SK-N-SH (cell line): ENCODE data around the gene SLC6A16. TPM values are rescaled to one million over a fixed set of nuclear protein-coding genes. Genes with fewer than 3 reads are reported as not detected.

ENCODE experiments used
- CTCF ChIA-PET: fragments of 300-600, 350-600 bp; formaldehyde crosslinking; extraction: SDS; loops from one replicate; lab custom pipeline; 2021; lab: Yijun Ruan, JAX
- POLR2A ChIA-PET: fragments of 350-600 bp; sonication (Branson Sonifier 250); formaldehyde crosslinking; extraction: SDS; loops from one replicate; lab custom pipeline; 2020; ENCODE audit warnings: antibody characterized with exemption, inconsistent platforms; lab: Yijun Ruan, JAX
- DNase-seq: peaks from one replicate; pipeline ENCODE4 v3.0.0; 2012
- H2AFZ ChIP-seq: fragments of 200-600 bp; sonication (generic); 2 replicates; pipeline ENCODE4 v1.8.1; 2016; ENCODE audit warnings: antibody characterized with exemption, mild to moderate bottlenecking, low read depth
- H3F3A ChIP-seq: fragments of 200-600 bp; sonication (generic); replicated peaks from 2 replicates; pipeline ENCODE3; 2016; ENCODE audit warnings: antibody characterized with exemption, mild to moderate bottlenecking; ENCODE audit not compliant: insufficient read depth
- H3K27ac ChIP-seq, 2 experiments: fragments of 200-500 bp in 1 of 2; fragments of 200-600 bp in 1 of 2; sonication (Bioruptor generic) in 1 of 2; sonication (generic), shearing (Covaris generic) in 1 of 2; 2 replicates each; pipeline versions ENCODE4 v1.5.1 to v1.6.1; 2014 to 2016; ENCODE audit warnings: low read depth in 2 of 2, inconsistent platforms in 1 of 2, low read length in 1 of 2, mild to moderate bottlenecking in 1 of 2, mixed read lengths in 1 of 2
- H3K27me3 ChIP-seq: fragments of 200-600 bp; sonication (generic), shearing (Covaris generic); 2 replicates; pipeline ENCODE4 v1.6.1; 2016; ENCODE audit warnings: mixed run types; ENCODE audit not compliant: insufficient read depth
- H3K36me3 ChIP-seq, 2 experiments: fragments of 200-500 bp in 1 of 2; fragments of 200-600 bp in 1 of 2; sonication (Bioruptor generic) in 1 of 2; sonication (generic) in 1 of 2; replicated peaks in 1 of 2; 2 replicates each; pipeline versions ENCODE3 to v1.5.1; 2014 to 2016; ENCODE audit warnings: low read length in 1 of 2, mild to moderate bottlenecking in 1 of 2; ENCODE audit not compliant: insufficient read depth in 2 of 2, control insufficient read depth in 1 of 2
- H3K4me1 ChIP-seq, 2 experiments: fragments of 200-500 bp in 1 of 2; fragments of 200-600 bp in 1 of 2; sonication (Bioruptor generic) in 1 of 2; sonication (generic), shearing (Covaris generic) in 1 of 2; 2 replicates each; pipeline versions ENCODE4 v1.5.1 to v1.6.1; 2014 to 2016; ENCODE audit warnings: low read depth in 1 of 2, low read length in 1 of 2, mixed run types in 1 of 2; ENCODE audit not compliant: insufficient read depth in 2 of 2, control insufficient read depth in 1 of 2
- H3K4me2 ChIP-seq: fragments of 200-600 bp; sonication (generic), shearing (Covaris generic); 2 replicates; pipeline ENCODE4 v1.6.1; 2017; ENCODE audit warnings: mixed run types
- H3K4me3 ChIP-seq, 2 experiments: fragments of 200-500 bp in 1 of 2; fragments of 200-600 bp in 1 of 2; sonication (Bioruptor generic) in 1 of 2; sonication (generic), shearing (Covaris generic) in 1 of 2; 2 replicates each; pipeline versions ENCODE4 v1.5.1 to v1.8.1; 2014 to 2016; ENCODE audit warnings: low read depth in 2 of 2, inconsistent platforms in 1 of 2, low read length in 1 of 2, mild to moderate bottlenecking in 1 of 2, mixed read lengths in 1 of 2, moderate library complexity in 1 of 2
- H3K79me2 ChIP-seq: fragments of 200-600 bp; sonication (generic); 2 replicates; pipeline ENCODE4 v1.8.1; 2017; ENCODE audit warnings: mild to moderate bottlenecking; ENCODE audit not compliant: insufficient read depth
- H3K9ac ChIP-seq: fragments of 200-600 bp; sonication (generic); 2 replicates; pipeline ENCODE4 v1.6.1; 2017; ENCODE audit warnings: mixed run types
- H3K9me2 ChIP-seq: fragments of 200-600 bp; sonication (generic); 2 replicates; pipeline ENCODE4 v1.6.1; 2017; ENCODE audit warnings: mixed run types
- H3K9me3 ChIP-seq: fragments of 200-600 bp; sonication (generic); 2 replicates; pipeline ENCODE4 v1.6.1; 2017; ENCODE audit warnings: mixed run types, mild to moderate bottlenecking, moderate library complexity
- H4K20me1 ChIP-seq: fragments of 200-600 bp; sonication (generic); 2 replicates; pipeline ENCODE4 v1.6.1; 2017; ENCODE audit warnings: mild to moderate bottlenecking, mixed run types; ENCODE audit not compliant: insufficient read depth
- CHD2 ChIP-seq: fragments of 150-350 bp; IDR thresholded peaks from 2 replicates; pipeline ENCODE4 v1.6.1; 2018; ENCODE audit warnings: low read length; ENCODE audit not compliant: partially characterized antibody
- CTCF ChIP-seq: fragments of 200-600 bp; sonication (generic); IDR thresholded peaks from 2 replicates; pipeline ENCODE4 v1.6.1; 2017; ENCODE audit warnings: antibody characterized with exemption, mild to moderate bottlenecking, moderate library complexity
- FOSL2 ChIP-seq: IDR thresholded peaks from 2 replicates; pipeline ENCODE4 v1.4.0; 2012; ENCODE audit warnings: low read depth, mild to moderate bottlenecking, moderate library complexity, borderline replicate concordance
- FOXM1 ChIP-seq: IDR thresholded peaks from 2 replicates; pipeline ENCODE4 v1.4.0; 2012; ENCODE audit warnings: low read depth, mild to moderate bottlenecking
- GATA2 ChIP-seq: sonication (generic); formaldehyde crosslinking; IDR thresholded peaks from 2 replicates; pipeline ENCODE4 v1.5.0; 2020; ENCODE audit warnings: mild to moderate bottlenecking, missing genetic modification reagents
- IRF3 ChIP-seq: fragments of 150-350 bp; IDR thresholded peaks from 2 replicates; pipeline ENCODE4 v1.6.1; 2016; ENCODE audit warnings: mild to moderate bottlenecking, low read depth, low read length
- JUND ChIP-seq: IDR thresholded peaks from 2 replicates; pipeline ENCODE4 v1.4.0; 2012
- MAX ChIP-seq: IDR thresholded peaks from 2 replicates; pipeline ENCODE4 v1.4.0; 2012; ENCODE audit warnings: low read depth
- MXI1 ChIP-seq: IDR thresholded peaks from 2 replicates; pipeline ENCODE4 v1.6.1; 2012; ENCODE audit warnings: mild to moderate bottlenecking, low read depth, low read length, improper control_type of control experiment
- NFIC ChIP-seq: IDR thresholded peaks from 2 replicates; pipeline ENCODE4 v1.4.0; 2012; ENCODE audit warnings: borderline replicate concordance
- NRF1 ChIP-seq: IDR thresholded peaks from 2 replicates; pipeline ENCODE4 v1.6.1; 2012; ENCODE audit warnings: low read depth, mild to moderate bottlenecking, low read length
- POLR2AphosphoS5 ChIP-seq: IDR thresholded peaks from 2 replicates; pipeline ENCODE4 v1.6.1; 2012; ENCODE audit warnings: low read depth, low read length
- RFX5 ChIP-seq: IDR thresholded peaks from 2 replicates; pipeline ENCODE4 v1.6.1; 2012; ENCODE audit warnings: mild to moderate bottlenecking, improper control_type of control experiment, low read length
- RXRA ChIP-seq: IDR thresholded peaks from 2 replicates; pipeline ENCODE4 v1.4.0; 2012; ENCODE audit warnings: low read depth, mild to moderate bottlenecking, borderline replicate concordance
- SMC3 ChIP-seq: IDR thresholded peaks from 2 replicates; pipeline ENCODE4 v1.6.1; 2012; ENCODE audit warnings: low read depth, low read length, improper control_type of control experiment
- TCF12 ChIP-seq: IDR thresholded peaks from 2 replicates; pipeline ENCODE4 v1.4.0; 2012
- TEAD4 ChIP-seq: IDR thresholded peaks from 2 replicates; pipeline ENCODE4 v1.4.0; 2012; ENCODE audit warnings: mild to moderate bottlenecking, borderline replicate concordance; ENCODE audit not compliant: insufficient read depth
- USF1 ChIP-seq: IDR thresholded peaks from 2 replicates; pipeline ENCODE4 v1.4.0; 2012; ENCODE audit warnings: low read depth, borderline replicate concordance
- USF2 ChIP-seq: fragments of 150-350 bp; IDR thresholded peaks from 2 replicates; pipeline ENCODE4 v1.6.1; 2017; ENCODE audit warnings: antibody characterized with exemption, low read length, low read depth, borderline replicate concordance
- YY1 ChIP-seq: IDR thresholded peaks from 2 replicates; pipeline ENCODE4 v1.4.0; 2012; ENCODE audit warnings: low read depth, mild to moderate bottlenecking
- WGBS: methylation state at CpG from one replicate; pipeline ENCODE4 v1.1.6; 2017; ENCODE audit warnings: low lambda C conversion rate; 5-methylcytosine and 5-hydroxymethylcytosine counted together
- polyA plus RNA-seq, 3 experiments: library from polyadenylated mRNA; depleted of rRNA; stranded (reverse); fragments of >200 nt; gene quantifications; 2 replicates each; pipeline ENCODE4 v1.2.3, GENCODE V29; 2012

SLC6A16 gene
- polyA plus RNA-seq, 1 of the 3 experiments (the other 2 are of a cell fraction) = 0.33 TPM

- TF ChIP-seq MAX (no peak), CTCF (peak; percentile 59), SMC3 (peak; percentile 22; the same call in 1 of the 2 replicates)
- Histone ChIP-seq H3K9me2 (no peaks in the 10 kb centered on the region), H2AFZ (no peak overlapping the region), H3K79me2 (no peaks in the 10 kb centered on the region; the same call in 1 of the 2 replicates), H3K4me2 (no peak overlapping the region), H3K36me3 (peaks cover 0 to 24% of the 10 kb centered on the region in 2 experiments), H3K4me3 (peak overlapping the region in 1 of 2 experiments; percentile 6; a peak in 1 of 4 replicates), H3K9me3 (peaks cover 8% of the 10 kb centered on the region; the same call in 1 of the 2 replicates), H4K20me1 (no peaks in the 10 kb centered on the region), H3K9ac (no peak overlapping the region), H3K4me1 (no peaks in the 10 kb centered on the region), H3F3A (no peaks in the 10 kb centered on the region), H3K27ac (no peak overlapping the region), H3K27me3 (no peaks in the 10 kb centered on the region)
- WGBS = 14% methylated on average over 2 of the region's 2 CpGs
- ChIA-PET POLR2A (no interaction called here), CTCF (interaction anchor here (0.7 to 1.0 kb wide), 4 partner anchors 21 to 119 kb away, joined by 3 to 4 read pairs (median 3); no protein-coding TSS in a partner anchor)
- DNase-seq = no peak
Observed at GRCh38 chr19:49327878-49328544, 3.0 kb upstream of the SLC6A16 start.

GRCh38 chr19:49326165-49326704, 1.2 kb upstream of the SLC6A16 start:
- Histone ChIP-seq H3K4me1 (no peaks in the 10 kb centered on the region), H3K27me3 (no peaks in the 10 kb centered on the region), H4K20me1 (no peaks in the 10 kb centered on the region), H3K36me3 (peaks cover 0 to 34% of the 10 kb centered on the region in 2 experiments), H3K4me3 (no peak overlapping the region), H3K27ac (no peak overlapping the region), H3K9me2 (no peaks in the 10 kb centered on the region), H3K9ac (no peak overlapping the region), H3F3A (no peaks in the 10 kb centered on the region), H3K79me2 (no peaks in the 10 kb centered on the region; the same call in 1 of the 2 replicates), H3K4me2 (no peak overlapping the region), H3K9me3 (peaks cover 10% of the 10 kb centered on the region; the same call in 1 of the 2 replicates), H2AFZ (no peak overlapping the region)
- CTCF ChIA-PET = interaction anchor here (0.8 kb wide), 1 partner anchor 24 kb away, joined by 4 read pairs; no protein-coding TSS in a partner anchor
- TF ChIP-seq TEAD4 (no peak), FOSL2 (no peak), IRF3 (no peak), NRF1 (no peak), NFIC (no peak), TCF12 (no peak), SMC3 (no peak), YY1 (no peak), GATA2 (no peak), MXI1 (no peak), CHD2 (no peak), USF1 (no peak), MAX (no peak), JUND (no peak), POLR2AphosphoS5 (no peak), RXRA (no peak), RFX5 (no peak), USF2 (no peak), FOXM1 (no peak)
- DNase-seq = no peak
- POLR2A ChIA-PET = no interaction called here
- WGBS = 43% methylated on average over 3 of the region's 3 CpGs
